ENCODE data around the gene KDELR3.

The KDELR3 gene

DNA sequence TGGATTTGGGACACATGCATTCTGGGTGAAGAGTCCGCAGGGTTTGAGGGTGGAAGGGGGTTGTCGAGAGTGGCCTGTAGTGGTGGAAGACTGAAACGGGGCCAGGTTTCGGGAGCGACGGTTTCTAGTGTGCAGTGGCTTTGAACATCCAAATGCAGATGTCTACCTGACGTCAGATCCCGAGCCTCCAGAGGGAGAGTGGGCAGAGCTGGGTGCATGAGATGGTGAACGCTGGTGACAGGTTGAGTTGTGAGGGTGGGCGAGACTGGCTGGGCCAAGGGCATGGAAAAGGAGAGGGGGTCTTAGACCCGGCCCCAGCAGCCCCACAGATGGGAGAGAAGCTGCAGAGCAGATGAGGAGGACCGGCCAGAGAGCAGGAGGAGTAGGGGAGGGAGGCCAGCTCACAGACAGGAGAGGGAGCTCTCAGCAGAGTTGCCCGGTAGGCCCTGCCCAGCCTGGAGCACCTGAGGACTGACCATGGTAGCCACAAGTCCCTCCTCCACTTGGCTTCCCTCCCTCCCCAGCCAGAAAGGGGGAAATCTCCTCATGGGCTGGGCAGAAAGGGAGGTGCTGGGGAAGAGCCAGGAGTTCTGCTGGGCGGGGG is 27.0 kb upstream of the KDELR3 start:
- no peak for DNase-seq

DNA sequence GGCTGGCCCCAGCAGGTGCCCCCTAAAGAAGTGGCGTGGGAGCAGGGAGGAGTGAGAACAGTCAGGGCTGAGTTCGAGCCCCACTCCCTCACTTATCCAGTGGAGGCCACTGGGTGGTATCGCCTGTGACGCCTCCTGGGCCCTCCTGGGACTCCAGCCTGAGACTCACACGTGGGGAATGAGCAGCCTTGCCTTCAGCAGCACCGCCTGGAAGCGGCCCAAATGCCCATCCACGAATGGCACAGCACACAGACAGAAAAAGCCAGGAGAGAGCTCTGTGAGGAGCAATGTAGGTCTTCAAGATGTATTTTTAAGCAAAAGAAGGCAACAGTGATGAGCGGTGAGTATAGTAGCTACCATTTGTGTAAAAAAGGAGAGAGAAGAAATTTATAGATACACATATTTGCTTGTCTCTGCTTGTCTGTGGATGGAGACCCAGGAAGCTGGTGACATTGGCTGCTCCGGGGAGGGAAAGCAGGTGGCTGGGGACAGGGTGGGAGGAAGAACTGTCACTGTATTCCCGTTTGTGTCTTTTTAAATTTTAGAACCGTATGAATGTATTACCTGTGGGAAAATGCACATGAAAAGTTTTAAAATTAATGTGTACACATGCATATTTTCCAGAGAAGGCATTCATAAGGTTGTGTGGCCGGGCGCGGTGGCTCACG is 26.1 kb upstream of the KDELR3 start:
- no peak for DNase-seq

DNA sequence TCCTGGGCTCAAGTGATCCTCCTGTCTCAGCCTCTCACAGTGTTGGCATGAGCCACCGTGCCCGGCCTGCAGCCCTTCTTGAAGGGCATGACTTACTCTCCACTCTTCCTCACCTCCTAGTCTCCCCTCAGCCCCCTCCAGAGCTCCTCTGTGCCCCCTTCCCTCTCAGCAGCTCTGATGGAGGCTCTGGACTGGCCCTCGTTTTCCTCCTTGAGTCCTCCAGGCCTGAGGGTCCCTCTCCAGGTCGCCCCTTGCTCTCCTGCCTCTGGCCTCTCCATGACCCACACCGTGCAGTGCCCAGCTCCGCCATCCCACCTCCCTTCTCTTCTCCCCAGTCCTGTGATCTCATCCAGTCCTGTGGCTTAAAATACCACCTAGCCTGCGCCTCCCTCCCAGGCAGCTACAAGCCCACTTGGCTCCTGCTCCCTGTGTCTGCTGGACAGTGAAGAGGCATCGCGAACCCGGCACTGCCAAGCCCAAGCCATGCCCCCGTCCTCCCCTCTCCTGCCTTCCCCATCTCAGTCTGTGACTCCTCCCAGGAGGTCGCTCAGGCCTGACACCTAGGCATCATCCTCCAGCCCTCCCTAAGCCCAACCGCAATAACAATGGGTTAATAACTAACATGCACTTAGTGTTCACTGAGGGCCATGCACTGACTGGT is 24.8 kb upstream of the KDELR3 start:
- no peak for DNase-seq

DNA sequence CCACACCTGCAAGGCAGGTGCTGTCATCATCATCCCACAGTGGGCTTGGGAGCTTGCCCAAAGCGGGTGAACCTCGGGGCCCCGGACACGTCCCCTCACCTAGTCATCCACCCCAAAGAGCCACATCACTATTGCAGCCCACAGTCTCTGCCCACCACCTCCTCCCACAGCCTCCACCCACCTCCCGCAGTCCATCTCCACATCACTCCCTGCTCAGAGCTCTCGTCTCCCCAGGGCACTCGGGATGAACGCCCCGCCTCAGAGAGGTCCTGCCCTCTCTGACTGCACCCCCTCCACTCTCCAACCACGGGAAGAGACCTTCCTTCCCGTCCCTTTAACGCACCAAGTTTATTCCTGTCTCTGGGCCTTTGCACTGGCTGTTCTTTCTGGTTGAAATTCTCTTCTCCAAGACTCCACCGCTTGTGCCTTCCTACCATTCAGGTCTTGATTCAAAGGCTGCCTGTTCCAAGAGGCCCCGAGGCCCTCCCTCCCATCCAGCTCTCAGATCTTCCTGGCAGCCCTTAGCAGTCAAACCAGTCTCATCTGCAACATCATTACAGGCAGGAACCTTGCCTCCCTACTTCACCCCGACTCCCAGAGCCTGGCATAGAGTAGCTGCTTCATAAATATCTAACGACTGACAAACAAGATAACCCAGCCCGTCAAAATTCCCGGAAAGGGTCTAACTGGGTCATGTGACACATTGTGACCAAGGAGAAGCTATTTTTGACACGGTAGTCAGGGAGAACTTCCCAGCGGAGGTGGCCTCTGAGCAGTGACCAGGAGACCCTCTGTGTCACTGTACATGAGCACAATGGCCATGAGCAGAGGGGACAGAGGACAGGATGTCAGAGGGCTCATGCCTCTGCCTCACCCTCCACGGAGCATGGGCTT is 24.0 kb upstream of the KDELR3 start:
- no peak for DNase-seq

DNA sequence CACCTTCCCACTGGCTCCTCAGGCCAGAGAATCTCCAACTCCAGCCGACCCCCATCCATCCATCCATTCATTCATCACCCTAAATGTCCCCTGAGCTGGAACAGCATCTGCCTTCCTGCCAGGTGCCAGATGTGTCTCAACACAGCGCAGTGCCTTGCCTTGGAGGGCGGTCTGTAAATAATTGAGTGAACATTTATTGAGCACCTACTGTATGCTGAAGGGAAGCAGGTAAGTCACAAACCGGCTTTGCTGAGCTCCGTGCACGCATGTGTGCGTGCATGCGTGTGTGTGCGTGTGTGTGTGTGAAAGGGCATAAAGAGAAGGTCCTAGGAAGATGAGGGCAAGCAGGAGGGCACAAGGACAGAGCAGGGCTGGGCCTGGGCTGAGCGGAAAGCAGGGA is 23.1 kb upstream of the KDELR3 start:
- DNase-seq: no peak

DNA sequence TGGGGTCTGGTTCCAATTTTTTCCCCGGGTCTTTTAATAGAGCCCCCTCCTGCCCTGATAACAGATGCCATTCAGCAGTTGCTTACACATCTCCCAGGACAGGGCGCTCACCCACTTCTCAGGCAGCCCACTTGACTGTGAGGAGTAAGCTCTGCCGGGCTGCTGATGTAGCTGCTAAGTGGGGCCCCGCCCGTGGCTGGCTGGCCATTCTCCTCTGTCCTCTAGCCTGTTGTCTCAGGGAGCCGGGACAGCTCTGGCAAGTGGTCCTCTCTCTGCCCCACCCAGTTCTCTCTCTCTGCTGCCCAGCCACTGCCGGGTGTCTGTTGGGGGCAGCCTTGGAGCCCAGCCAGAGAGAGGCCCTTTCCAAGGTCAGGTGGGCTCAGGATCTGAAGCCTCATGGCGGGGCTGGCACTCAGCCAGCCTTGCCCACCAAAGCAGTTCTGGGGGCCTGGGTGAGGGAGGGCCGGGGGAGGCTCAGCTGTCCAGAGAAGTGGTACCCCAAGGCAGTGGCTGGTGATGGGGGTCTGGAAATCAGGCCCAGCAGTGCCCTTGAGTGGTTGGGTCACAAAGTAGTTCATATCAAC is 21.8 kb upstream of the KDELR3 start:
- no peak for DNase-seq

DNA sequence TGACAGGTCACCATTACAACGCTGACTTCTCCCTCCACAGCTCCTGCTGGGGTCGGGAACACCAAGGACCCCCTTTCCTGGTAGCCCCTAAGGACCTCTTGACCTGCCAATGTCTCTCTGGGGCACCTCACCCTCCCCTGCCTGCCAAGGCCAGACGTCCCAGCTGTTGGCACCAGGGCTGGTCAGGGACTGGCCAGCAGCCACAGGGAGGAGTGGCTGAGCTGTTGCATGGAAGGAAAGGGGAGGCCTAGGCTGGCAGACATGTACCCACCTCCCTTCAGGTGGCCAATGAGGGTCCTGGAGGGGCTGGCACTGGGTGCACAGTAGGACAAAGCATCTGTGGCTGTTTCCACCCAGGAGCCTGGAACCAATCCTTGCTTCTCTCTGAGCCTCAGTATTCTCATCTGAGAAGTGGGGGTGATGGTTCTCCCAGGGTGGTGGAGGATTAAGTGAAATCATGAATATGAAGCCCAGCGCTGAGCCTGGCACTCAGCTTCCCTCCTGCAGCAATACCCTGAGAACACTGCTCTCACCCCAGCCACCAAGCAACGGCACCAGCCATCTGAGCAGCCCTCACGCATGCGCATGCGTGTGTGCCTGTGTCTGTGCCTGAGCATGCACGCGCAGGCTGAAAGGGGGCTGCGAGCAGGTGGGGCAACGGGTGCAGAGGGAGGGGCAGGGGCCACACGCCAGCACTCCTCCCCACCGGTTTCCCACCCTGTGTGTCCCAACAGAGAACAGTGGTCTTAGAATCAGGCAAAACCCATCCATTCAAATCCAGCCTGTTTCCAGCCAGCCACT is 18.8 kb upstream of the KDELR3 start:
- no peak for DNase-seq

DNA sequence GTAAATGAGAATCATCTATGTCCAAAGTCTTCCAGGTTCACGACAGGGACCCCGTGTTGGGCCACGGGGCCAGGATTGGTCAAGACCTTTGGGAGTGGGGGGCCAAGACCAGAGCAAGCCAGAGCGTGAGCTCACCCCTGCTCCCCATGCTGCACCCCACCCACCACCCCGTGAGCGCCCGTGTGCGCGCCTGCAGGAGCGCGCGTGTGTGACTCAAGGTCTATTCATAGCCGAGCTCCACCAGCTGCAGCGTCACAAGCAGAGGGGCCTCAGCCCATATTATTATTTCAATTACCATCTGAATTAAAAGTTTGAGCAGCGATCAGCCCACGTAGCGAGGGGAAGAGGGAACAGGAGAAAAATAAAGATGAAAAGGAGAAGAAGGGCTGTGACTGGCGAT is 18.1 kb upstream of the KDELR3 start:
- DNase-seq: no peak

DNA sequence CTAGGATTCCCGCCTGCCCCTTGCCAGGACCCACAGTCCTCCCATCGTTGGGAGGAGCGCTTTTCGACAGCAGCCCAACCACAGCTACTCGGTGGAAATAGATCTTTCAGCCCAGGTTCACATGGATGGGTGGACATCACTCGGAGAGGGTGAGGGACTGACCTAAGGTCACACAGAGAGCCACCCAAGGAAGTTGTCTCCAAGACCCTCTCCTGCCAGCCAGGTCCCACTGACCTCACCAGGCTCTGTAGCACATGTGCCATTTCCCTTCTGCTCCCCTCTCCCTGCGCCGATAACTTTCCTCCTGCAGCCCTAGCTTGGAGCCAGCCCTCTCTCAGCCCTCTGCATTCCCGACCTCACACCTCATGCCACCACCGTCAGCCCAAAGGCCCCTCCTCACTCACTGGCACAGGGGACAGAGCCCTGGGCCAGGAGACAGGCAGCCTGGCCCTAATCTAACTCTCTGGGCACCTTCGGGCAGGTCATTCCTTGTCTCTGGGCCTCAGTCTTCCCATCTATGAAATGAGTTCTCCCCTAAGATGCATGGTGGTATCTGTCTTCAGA is 17.6 kb upstream of the KDELR3 start:
- DNase-seq: no peak

DNA sequence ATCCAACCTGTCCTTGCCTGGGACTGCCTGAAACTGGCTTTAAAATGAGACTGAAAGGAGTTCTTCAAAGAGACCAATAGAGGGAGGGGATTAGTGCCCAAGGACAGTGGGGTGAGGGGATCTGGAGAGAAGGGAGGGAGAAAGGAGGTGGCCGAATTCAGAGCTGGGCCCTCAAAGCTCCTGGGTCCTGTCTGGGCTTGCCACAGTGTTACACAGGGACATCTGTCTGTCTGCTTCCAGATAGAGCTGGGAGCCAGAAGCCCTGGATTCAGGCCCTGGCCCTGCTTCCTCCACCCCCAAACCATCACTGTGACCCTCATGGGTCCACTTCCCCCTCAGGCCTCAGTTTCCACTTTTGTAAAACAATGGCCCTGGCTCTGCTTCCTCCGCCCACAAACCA is 16.5 kb upstream of the KDELR3 start:
- no peak for DNase-seq

DNA sequence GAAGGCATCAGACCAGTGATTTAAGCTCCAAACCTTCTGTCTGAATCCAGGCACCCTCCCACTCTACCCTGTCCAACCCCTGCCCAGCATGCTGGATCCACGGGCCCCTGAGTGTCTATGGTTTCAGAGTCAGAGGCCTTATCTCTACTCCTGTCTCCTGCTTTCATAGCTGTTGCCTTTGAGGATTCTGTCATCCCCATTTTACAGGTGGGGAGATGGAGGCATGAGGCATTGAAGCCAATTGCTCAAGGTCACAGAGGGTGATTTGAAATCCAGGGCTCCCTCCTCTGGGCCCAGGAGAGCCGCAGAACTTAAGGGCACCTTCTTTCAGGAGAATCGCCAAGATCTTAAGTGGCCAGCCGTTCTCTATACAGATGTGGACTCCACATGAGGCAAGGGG is 16.0 kb upstream of the KDELR3 start:
- no peak for DNase-seq

DNA sequence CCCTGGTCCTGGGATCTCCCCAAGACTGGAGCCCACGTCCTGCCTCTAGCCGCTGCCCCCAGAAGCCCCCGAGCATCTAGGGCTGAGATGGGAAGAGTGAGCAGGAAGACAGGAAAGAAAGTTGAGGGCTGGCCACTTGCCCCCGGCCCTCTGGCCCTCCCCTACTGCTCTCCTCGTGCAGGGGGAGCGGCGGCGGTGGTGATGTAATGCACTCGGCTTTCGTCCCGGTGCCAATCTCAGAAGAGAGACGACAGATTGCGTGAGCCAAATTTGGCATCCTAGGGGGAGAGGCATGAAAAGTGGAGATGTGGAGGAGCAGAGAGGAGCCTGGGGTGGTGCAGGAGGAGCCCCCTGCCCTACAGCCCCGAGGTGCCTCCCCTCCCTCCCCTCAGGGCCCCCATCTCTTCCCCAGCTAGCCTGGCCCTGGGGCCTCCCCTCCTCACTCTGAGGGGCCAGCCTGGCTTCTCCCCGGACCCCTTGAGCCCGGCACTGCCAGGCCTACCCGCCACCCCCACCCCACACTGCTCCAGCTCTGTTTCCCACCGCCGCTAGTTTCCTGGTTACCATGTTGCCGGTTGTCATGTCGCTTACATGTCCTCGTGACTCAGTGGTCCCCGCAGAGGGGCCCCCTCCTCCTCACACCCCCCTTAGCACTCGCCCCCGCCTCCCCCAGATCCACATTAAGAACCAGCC is 15.4 kb upstream of the KDELR3 start:
- no peak for DNase-seq

DNA sequence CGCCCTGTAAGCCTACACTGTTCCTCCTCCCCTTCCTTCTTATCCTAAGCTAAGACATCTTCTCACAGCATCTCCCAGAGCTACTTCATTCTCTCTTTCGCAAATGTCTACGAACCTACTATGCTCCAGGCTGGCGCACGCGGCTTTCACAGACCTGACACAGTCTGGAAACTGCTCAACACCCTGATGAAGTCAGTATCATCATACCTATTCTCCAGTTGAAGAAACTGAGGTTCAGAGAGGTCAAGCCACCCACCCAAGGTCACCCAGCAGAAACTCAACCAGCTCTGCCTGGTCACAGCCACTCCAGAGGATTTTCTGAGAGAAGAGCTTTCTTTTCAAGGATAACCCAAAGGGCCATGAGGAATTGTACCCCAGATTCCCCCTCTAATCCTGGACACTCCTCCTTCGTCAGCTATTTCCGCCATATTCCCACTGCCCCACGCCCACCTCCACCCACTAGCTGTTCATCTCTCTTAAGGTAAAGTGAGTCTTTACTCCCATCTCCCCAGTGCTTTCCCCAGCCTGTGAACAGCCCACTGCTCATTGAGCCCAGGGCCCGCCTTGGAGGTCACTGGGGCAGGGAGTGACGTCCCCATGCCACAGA is 14.7 kb upstream of the KDELR3 start:
- DNase-seq: no peak

DNA sequence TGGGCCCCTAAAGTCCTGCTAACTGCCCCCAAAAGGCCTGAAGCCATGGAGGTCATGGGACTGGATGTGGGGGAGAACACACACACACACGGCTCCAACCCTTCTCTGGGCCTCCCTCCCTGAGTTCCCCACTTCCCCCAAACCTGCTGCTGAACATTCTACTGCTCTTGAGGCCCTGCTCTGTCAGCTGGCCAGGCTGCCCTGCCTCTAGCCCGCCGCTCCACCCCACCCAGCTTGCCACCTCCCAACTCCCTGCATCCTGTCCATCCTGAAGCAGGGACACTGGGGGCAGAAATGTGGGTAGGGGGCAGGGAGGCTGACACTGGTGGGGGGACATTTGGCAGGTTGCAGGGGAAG is 13.9 kb upstream of the KDELR3 start:
- DNase-seq: no peak

DNA sequence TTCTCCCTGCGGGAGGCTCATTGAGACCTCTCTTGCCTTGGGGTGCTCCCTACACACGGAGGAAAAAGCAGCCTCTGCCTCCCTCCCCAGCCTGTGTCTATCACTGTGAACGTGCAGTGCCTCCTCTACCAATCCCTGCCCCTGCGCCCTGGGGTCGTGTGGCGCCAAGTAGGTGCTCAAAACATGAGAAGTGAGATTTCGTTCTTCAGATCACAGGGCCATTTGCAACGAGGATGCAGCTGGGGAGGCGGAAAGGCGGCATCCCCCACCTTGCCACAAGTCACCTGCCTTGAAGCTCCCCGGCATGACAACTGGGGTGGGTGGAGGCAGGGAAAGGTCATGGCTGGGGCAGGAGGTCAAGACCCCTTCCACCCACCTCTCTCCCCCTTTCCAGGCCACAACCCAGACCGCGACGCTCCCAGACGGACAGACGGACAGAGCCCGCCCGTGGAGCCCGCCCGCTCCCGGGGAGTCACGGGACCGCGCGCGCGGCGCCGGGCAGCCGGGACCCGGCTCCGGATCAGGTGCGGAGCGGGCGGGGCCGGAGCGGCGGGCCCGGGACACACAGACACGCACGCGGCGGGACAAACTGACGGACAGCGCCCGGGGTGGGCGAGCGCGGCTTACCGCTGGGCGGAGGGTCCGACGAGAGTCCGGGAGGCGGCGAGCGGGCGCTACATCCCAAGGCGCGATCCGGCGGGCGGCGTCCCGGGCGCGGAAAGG is 13.4 kb upstream of the KDELR3 start:
- no peak for DNase-seq

DNA sequence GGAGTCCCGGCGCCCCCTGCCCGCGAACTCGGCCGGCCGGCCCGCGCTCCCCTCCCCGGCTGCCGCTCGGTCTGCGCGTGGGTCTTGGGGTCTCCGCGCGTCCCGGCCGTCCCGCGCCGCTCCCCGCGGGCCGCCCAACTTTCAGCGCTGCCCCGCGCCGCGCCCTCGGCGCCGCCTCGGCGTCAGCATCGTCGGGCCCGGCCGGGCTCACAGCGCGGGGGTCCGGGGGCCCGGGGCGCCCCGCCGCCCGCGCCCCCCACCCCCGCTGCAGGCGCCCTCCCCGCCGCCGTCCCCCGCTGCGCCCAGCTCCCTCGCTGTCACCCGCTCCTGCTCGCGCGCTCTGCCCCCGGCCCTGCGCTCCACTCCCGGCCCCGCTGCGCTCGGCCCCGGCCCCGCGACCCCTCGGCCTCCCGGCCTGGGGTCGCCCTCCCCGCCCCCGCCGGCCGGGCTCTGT is 12.8 kb upstream of the KDELR3 start, which contains the start of gene KCNJ4:
Gene KCNJ4 (minus strand): TSS at position 124 of the 454 bp plus-strand sequence. CDS start 27,067 bp downstream, outside the sequence.
- no peak for DNase-seq

DNA sequence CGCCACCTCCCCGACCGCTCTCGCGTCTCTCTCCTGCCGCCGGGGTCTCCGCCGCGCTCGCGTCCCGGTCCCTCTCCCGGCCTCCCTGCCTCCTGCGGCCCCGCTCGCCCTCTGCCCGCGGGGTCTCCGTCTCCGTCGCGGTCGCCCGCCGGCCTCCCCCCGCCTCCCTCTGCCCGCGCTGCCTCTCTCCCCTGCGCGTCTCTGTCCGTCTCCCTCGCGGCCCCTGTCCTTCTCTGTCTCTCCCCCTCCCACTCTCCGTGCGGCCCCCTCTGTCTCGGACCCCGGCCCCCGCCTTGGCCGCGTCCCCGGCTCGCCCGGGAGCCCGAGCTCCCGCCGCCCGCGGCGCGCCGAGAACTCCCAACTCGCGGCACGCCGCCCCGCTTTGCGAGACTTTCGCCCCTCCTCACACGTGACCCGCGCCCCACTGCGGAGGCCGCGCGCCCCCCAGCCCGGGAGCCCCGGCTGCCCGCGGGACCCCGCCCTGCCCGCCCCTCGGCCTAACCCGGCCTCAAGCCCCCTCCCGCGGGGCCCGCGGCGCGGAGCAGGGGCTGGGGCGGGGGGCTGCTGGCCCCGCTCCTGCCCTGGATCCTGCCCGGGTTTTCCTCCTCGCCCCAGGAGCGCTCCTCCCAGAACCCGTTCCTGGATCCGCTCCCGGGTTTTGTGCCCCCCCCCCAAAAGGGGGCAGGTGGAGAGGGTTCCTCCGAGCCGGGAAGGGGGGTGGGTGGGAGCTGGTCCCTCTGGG is 12.2 kb upstream of the KDELR3 start:
- DNase-seq: no peak

DNA sequence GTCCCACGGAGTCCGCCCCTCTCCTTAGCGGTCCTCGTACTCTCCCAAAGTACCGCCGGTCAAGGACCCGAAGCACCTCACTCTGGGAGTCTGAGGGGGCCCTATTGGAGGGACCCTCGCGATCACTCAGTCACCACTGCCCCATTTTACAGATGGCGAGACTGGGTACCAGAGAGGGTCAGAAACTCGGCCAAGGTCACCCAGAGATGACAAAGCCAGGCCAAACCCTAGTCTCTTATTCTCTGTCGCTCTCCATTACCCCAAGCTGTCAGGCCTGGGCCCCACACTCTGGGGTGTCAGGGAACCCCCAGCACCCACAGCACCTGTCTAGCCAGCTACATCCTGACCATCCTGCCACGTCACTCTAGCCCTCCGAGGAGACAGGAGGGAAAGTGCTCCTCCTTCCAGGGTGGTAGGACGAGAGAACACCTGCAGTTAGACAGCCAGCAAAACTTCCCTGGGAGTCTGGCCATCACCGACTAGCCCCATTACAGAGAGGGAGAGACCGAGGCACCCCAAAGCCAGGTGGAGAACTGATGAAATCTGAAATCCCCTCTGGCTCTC is 11.5 kb upstream of the KDELR3 start:
- no peak for DNase-seq

All from cerebellar nuclear complex (tissue), 1 donor.